Parathyroid adenoma (tissue), 2 donors: ENCODE measurements around the gene LRRTM4.

Experiments used
- H2AFZ ChIP-seq: fragments of 300-600 bp; sonication (generic); one replicate; pipeline ENCODE4 v1.7.0; 2017; ENCODE audit warnings: antibody characterized with exemption, mild to moderate bottlenecking
- H3K27ac ChIP-seq: fragments of 300-600 bp; sonication (generic); one replicate; pipeline ENCODE4 v1.7.0; 2017
- H3K27me3 ChIP-seq: fragments of 300-600 bp; sonication (generic); one replicate; pipeline ENCODE4 v1.7.0; 2017; ENCODE audit warnings: low read length; ENCODE audit not compliant: control insufficient read depth, insufficient read depth
- H3K36me3 ChIP-seq: fragments of 300-600 bp; sonication (generic); one replicate; pipeline ENCODE4 v1.7.0; 2017; ENCODE audit warnings: low read length; ENCODE audit not compliant: control insufficient read depth, insufficient read depth
- H3K4me1 ChIP-seq: fragments of 300-600 bp; sonication (generic); one replicate; pipeline ENCODE4 v1.7.0; 2017; ENCODE audit warnings: control low read depth
- H3K4me2 ChIP-seq: fragments of 300-600 bp; sonication (generic); one replicate; pipeline ENCODE4 v1.7.0; 2017; ENCODE audit warnings: low read length
- H3K4me3 ChIP-seq: fragments of 300-600 bp; sonication (generic); one replicate; pipeline ENCODE4 v1.7.0; 2017; ENCODE audit warnings: low read depth, low read length
- H3K79me2 ChIP-seq: fragments of 300-600 bp; sonication (generic); one replicate; pipeline ENCODE4 v1.7.0; 2017; ENCODE audit warnings: control low read depth
- H3K9ac ChIP-seq: fragments of 300-600 bp; sonication (generic); one replicate; pipeline ENCODE4 v1.7.0; 2017; ENCODE audit warnings: mild to moderate bottlenecking
- H3K9me3 ChIP-seq: fragments of 300-600 bp; sonication (generic); one replicate; pipeline ENCODE4 v1.7.0; 2017; ENCODE audit warnings: low read length; ENCODE audit not compliant: control insufficient read depth
- TF ChIP-seq, protein P1 (sequence below): fragments of 300-600 bp; sonication (generic); IDR thresholded peaks from one replicate; pipeline ENCODE4 v1.7.0; 2017; ENCODE audit warnings: antibody characterized with exemption, mild to moderate bottlenecking
- donor health status: primary hyperparathyroidism.

Gene LRRTM4

DNA sequence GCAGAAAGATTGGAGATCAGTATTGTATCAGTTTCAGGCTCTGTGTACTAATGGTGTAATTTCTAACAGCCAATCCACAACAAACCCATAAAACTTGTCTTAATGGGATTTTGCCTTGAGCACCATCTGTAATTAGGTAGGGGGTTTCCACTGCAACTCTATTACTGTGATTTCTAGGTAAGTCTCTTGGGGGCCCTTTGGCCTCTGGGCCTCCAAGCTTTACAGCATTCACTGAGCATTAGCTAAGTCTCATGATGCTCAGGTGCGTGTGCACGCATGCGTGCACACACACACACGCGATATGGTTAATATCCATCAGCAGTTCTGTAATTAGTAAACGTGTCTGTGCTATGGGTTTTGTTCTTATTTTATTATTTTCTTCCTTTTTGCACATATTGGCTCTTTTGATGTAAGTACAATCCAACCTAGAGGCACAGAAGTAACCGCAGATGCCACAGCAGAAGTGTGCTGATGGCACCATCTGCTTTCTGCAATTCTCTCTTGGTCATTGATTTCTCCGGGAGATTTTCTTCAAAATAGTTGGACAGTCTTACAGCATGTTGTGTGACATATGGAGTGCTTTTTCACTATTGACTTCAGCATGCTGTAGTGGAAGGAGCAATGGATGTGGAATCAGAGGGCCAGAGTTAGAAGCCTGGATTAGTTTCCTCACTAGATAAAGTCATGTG, 592.0 kb downstream of the LRRTM4 start:
- no peaks in the 10 kb centered on the region for H3K9me3 ChIP-seq
- no peaks in the 10 kb centered on the region for H3K36me3 ChIP-seq
- H3K9ac ChIP-seq: no peak overlapping the region
- H2AFZ ChIP-seq: no peak overlapping the region
- H3K79me2 ChIP-seq: no peaks in the 10 kb centered on the region
- H3K4me1 ChIP-seq: no peaks in the 10 kb centered on the region
- no peak overlapping the region for H3K4me3 ChIP-seq
- TF ChIP-seq, protein P1, sequence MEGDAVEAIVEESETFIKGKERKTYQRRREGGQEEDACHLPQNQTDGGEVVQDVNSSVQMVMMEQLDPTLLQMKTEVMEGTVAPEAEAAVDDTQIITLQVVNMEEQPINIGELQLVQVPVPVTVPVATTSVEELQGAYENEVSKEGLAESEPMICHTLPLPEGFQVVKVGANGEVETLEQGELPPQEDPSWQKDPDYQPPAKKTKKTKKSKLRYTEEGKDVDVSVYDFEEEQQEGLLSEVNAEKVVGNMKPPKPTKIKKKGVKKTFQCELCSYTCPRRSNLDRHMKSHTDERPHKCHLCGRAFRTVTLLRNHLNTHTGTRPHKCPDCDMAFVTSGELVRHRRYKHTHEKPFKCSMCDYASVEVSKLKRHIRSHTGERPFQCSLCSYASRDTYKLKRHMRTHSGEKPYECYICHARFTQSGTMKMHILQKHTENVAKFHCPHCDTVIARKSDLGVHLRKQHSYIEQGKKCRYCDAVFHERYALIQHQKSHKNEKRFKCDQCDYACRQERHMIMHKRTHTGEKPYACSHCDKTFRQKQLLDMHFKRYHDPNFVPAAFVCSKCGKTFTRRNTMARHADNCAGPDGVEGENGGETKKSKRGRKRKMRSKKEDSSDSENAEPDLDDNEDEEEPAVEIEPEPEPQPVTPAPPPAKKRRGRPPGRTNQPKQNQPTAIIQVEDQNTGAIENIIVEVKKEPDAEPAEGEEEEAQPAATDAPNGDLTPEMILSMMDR: no peak
- H3K27me3 ChIP-seq: no peaks in the 10 kb centered on the region
- no peak overlapping the region for H3K27ac ChIP-seq
- no peak overlapping the region for H3K4me2 ChIP-seq

DNA sequence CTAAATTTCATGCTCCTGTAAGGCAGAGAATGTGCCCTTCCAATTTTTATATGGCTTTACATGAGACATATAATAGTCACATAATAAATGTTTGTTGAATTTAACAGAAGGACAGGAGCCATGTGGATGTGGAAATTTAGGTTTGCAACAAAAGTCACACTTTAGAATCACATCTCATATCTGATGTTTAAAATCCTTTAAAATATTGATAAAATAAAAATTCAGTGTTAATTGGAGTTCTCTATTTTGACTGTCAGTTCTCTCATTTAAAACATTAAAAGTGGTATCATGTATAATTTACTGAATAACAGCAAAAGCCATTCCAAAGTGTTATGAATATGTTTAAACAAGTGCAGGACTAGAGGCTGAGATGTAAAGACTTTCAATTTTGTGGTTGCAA, 594.1 kb downstream of the LRRTM4 start:
- Histone ChIP-seq H3K36me3 (no peaks in the 10 kb centered on the region), H3K4me3 (no peak overlapping the region), H3K27ac (no peak overlapping the region)

DNA sequence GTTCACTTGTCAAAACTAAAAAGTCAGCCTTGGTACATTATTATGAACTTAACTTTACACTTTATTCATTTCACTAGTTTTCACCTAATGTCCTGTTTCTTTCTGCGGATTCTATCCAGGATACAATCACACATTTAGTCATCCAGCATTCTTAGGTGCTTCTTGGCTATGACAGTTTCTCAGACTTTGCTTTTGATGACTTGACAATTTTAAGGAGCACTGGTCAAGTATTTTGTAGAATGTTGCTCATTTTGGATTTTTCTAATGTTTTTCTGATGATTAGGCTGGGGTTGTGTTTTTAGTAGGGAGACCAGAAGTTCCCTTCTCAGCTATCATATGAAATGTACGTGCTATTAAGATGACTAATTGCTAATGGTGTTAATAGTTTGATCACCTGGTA, 601.2 kb downstream of the LRRTM4 start:
- H3K27ac ChIP-seq: no peak overlapping the region
- TF ChIP-seq, protein P1: no peak
- H3K4me3 ChIP-seq: no peak overlapping the region
- no peaks in the 10 kb centered on the region for H3K79me2 ChIP-seq
- no peak overlapping the region for H3K9ac ChIP-seq
- no peaks in the 10 kb centered on the region for H3K9me3 ChIP-seq
- no peaks in the 10 kb centered on the region for H3K4me1 ChIP-seq
- H3K36me3 ChIP-seq: no peaks in the 10 kb centered on the region
- H3K4me2 ChIP-seq: no peak overlapping the region
- no peak overlapping the region for H2AFZ ChIP-seq
- no peaks in the 10 kb centered on the region for H3K27me3 ChIP-seq

More for the DNA sequence above, 594.1 kb downstream of the LRRTM4 start:
- no peak overlapping the region for H3K9ac ChIP-seq
- H3K9me3 ChIP-seq: no peaks in the 10 kb centered on the region
- H3K27me3 ChIP-seq: no peaks in the 10 kb centered on the region
- no peak overlapping the region for H3K4me2 ChIP-seq
- no peak overlapping the region for H2AFZ ChIP-seq
- no peaks in the 10 kb centered on the region for H3K4me1 ChIP-seq
- TF ChIP-seq, protein P1: no peak
- no peaks in the 10 kb centered on the region for H3K79me2 ChIP-seq

DNA sequence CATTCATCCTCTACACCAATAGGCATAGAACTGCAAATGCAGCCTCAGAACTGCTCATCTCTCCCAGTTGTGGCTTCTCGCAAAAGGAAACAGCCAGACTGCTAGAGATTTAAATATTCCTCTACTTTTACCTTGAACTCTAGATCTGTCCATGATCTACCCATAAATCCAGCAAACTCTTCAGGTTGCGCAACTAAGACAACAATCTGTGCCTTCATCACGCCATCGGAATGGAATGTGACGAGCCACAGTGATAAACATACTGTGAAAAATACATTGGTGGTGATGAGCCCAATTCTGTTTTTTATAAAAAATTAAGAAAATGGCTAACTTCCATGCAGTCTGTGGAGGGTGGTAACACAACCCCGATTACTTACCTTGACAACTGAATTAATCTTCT, 626.7 kb downstream of the LRRTM4 start:
- no peak overlapping the region for H3K27ac ChIP-seq
- H3K27me3 ChIP-seq: no peaks in the 10 kb centered on the region
- H3K36me3 ChIP-seq: no peaks in the 10 kb centered on the region
- no peak overlapping the region for H2AFZ ChIP-seq
- TF ChIP-seq, protein P1: no peak
- no peaks in the 10 kb centered on the region for H3K79me2 ChIP-seq
- no peak overlapping the region for H3K4me2 ChIP-seq
- no peaks in the 10 kb centered on the region for H3K4me1 ChIP-seq
- no peak overlapping the region for H3K4me3 ChIP-seq
- no peak overlapping the region for H3K9ac ChIP-seq
- H3K9me3 ChIP-seq: no peaks in the 10 kb centered on the region

DNA sequence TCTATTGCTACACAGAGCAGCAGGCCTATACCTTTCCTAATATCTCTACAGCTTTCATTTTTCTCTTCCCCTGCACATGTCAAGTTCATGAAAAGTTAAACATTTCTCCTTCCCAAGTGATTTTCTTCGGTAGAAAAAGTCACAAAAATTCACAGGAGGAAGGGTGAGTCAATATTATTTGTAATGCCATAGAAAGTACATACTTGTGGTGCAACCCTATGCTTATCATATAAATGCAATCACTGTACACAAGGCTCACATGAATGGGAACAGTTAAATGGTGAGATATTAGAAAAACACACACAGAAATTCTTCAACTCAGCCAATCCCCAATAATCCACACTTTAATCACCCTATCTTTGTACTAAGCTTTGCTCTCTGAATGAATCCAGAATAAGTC, 651.6 kb downstream of the LRRTM4 start:
- H3K27ac ChIP-seq: no peak overlapping the region
- TF ChIP-seq, protein P1: no peak
- H3K79me2 ChIP-seq: no peaks in the 10 kb centered on the region
- H2AFZ ChIP-seq: no peak overlapping the region
- no peaks in the 10 kb centered on the region for H3K27me3 ChIP-seq
- no peak overlapping the region for H3K9ac ChIP-seq
- no peaks in the 10 kb centered on the region for H3K9me3 ChIP-seq
- H3K4me2 ChIP-seq: no peak overlapping the region
- no peak overlapping the region for H3K4me3 ChIP-seq
- no peaks in the 10 kb centered on the region for H3K36me3 ChIP-seq
- H3K4me1 ChIP-seq: no peaks in the 10 kb centered on the region
